HepG2 (cell line): Measurements from ENCODE around the gene INHBE. TPM values are rescaled to one million over a fixed set of nuclear protein-coding genes. Genes with fewer than 3 reads are reported as not detected.

Source experiments
- ARID3A ChIP-seq: IDR thresholded peaks from 2 replicates; pipeline ENCODE4 v1.6.1; 2012; ENCODE audit warnings: low read depth, low read length, improper control_type of control experiment
- BORCS8-MEF2B ChIP-seq: sonication (generic); formaldehyde crosslinking; IDR thresholded peaks from 2 replicates; pipeline ENCODE4 v1.8.0; 2022; ENCODE audit warnings: mild to moderate bottlenecking, missing genetic modification reagents
- CAMTA2 ChIP-seq: sonication (generic); formaldehyde crosslinking; IDR thresholded peaks from 2 replicates; pipeline ENCODE4 v1.4.0; 2020; ENCODE audit warnings: mild to moderate bottlenecking, missing genetic modification reagents, borderline replicate concordance
- KDM5B ChIP-seq: sonication (generic); formaldehyde crosslinking; IDR thresholded peaks from 2 replicates; pipeline ENCODE4 v1.4.0; 2020; ENCODE audit warnings: missing genetic modification reagents, mild to moderate bottlenecking, borderline replicate concordance
- ONECUT2 ChIP-seq: sonication (generic); formaldehyde crosslinking; IDR thresholded peaks from 2 replicates; pipeline ENCODE4 v1.4.0; 2020; ENCODE audit warnings: missing genetic modification reagents
- PHF8 ChIP-seq: sonication (generic); formaldehyde crosslinking; IDR thresholded peaks from 2 replicates; pipeline ENCODE4 v1.5.0; 2020; ENCODE audit warnings: missing genetic modification reagents
- SKIL ChIP-seq: sonication (generic); formaldehyde crosslinking; IDR thresholded peaks from 2 replicates; pipeline ENCODE4 v1.8.0; 2022; ENCODE audit warnings: missing genetic modification reagents, mild to moderate bottlenecking, moderate library complexity, borderline replicate concordance
- ZBTB4 ChIP-seq: sonication (generic); formaldehyde crosslinking; IDR thresholded peaks from 2 replicates; pipeline ENCODE4 v1.4.0; 2020; ENCODE audit warnings: missing genetic modification reagents, mild to moderate bottlenecking, borderline replicate concordance
- ZGPAT ChIP-seq: IDR thresholded peaks from 2 replicates; pipeline ENCODE4 v1.6.1; 2016; ENCODE audit warnings: mild to moderate bottlenecking
- ZNF670 ChIP-seq: sonication (generic); formaldehyde crosslinking; IDR thresholded peaks from 2 replicates; pipeline ENCODE4 v1.8.0; 2022; ENCODE audit warnings: mild to moderate bottlenecking, missing genetic modification reagents, borderline replicate concordance
- polyA plus RNA-seq, 8 experiments: library from polyadenylated mRNA; depleted of rRNA in 3 of 8; stranded (reverse) in 7 of 8; unstranded in 1 of 8; fragments of >200 nt; fragmentation: Illumina TruSeq in 4 of 8; extraction: Trizol in 4 of 8; gene quantifications; 2 replicates each; pipeline versions ENCODE4 v1.2.1 to v1.2.3, GENCODE V29; 2011 to 2016; ENCODE audit warnings: low read depth in 4 of 8, missing spikeins in 1 of 8, mixed read lengths in 1 of 8; ENCODE audit not compliant: insufficient read depth in 1 of 8
- total RNA-seq, 5 experiments: library from RNA; depleted of rRNA; stranded (reverse); fragments of >200 nt; fragmentation: Illumina TruSeq; extraction: Trizol; gene quantifications; 2 replicates each; pipeline ENCODE4 v1.2.3, GENCODE V29; 2016; ENCODE audit warnings: low read depth in 1 of 5
- TF ChIP-seq, protein P1 (sequence below): sonication (generic); formaldehyde crosslinking; IDR thresholded peaks from 2 replicates; pipeline ENCODE4 v1.4.0; 2020; ENCODE audit warnings: mild to moderate bottlenecking, missing genetic modification reagents
- TF ChIP-seq, protein P2 (sequence below): sonication (generic); formaldehyde crosslinking; IDR thresholded peaks from 2 replicates; pipeline ENCODE4 v1.5.0; 2020; ENCODE audit warnings: missing genetic modification reagents

Gene INHBE
- total and polyA plus RNA-seq, 2 of the 13 experiments (the other 11 are each of a cell fraction or from before 2014, with no cell fraction given) = 17.0 to 32.0 TPM

- TF ChIP-seq ZBTB4 (peak; percentile 26; the same call in 1 of the 2 replicates), ONECUT2 (no peak), ZGPAT (CRISPR knock-in tag) (peak; percentile 73), BORCS8-MEF2B (CRISPR knock-in tag) (no peak), ZNF670 (CRISPR knock-in tag) (0 out of 2 replicates have a peak, but pooled peaks have one; percentile 36), CAMTA2 (CRISPR knock-in tag) (no peak), PHF8 (CRISPR knock-in tag) (peak; percentile 74), SKIL (CRISPR knock-in tag) (no peak), KDM5B (CRISPR knock-in tag) (peak; percentile 41; the same call in 1 of the 2 replicates), ARID3A (peak; percentile 42; the same call in 1 of the 2 replicates)
- TF ChIP-seq, protein P1, sequence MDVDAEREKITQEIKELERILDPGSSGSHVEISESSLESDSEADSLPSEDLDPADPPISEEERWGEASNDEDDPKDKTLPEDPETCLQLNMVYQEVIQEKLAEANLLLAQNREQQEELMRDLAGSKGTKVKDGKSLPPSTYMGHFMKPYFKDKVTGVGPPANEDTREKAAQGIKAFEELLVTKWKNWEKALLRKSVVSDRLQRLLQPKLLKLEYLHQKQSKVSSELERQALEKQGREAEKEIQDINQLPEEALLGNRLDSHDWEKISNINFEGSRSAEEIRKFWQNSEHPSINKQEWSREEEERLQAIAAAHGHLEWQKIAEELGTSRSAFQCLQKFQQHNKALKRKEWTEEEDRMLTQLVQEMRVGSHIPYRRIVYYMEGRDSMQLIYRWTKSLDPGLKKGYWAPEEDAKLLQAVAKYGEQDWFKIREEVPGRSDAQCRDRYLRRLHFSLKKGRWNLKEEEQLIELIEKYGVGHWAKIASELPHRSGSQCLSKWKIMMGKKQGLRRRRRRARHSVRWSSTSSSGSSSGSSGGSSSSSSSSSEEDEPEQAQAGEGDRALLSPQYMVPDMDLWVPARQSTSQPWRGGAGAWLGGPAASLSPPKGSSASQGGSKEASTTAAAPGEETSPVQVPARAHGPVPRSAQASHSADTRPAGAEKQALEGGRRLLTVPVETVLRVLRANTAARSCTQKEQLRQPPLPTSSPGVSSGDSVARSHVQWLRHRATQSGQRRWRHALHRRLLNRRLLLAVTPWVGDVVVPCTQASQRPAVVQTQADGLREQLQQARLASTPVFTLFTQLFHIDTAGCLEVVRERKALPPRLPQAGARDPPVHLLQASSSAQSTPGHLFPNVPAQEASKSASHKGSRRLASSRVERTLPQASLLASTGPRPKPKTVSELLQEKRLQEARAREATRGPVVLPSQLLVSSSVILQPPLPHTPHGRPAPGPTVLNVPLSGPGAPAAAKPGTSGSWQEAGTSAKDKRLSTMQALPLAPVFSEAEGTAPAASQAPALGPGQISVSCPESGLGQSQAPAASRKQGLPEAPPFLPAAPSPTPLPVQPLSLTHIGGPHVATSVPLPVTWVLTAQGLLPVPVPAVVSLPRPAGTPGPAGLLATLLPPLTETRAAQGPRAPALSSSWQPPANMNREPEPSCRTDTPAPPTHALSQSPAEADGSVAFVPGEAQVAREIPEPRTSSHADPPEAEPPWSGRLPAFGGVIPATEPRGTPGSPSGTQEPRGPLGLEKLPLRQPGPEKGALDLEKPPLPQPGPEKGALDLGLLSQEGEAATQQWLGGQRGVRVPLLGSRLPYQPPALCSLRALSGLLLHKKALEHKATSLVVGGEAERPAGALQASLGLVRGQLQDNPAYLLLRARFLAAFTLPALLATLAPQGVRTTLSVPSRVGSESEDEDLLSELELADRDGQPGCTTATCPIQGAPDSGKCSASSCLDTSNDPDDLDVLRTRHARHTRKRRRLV = no peak
- TF ChIP-seq, protein P2, sequence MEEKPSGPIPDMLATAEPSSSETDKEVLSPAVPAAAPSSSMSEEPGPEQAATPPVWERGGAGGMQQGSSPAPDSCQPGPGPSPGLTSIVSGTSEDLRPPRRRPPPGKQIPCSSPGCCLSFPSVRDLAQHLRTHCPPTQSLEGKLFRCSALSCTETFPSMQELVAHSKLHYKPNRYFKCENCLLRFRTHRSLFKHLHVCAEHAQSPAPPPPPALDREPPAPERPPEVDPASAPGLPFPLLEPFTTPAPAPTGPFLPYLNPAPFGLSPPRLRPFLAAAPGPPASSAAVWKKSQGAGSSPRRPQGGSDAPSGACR (CRISPR knock-in tag) = peak; percentile 85
Measured at GRCh38 chr12:57487597-57488401, 32.7 kb downstream of the INHBE start, which contains the start of gene MARS1 (continued).
